Mucosa of stomach (tissue), 1 donor: ENCODE measurements around the gene RNPEPL1.

Experiments
- H3K27me3 ChIP-seq: one replicate; pipeline ENCODE4 v1.7.0; 2013; ENCODE audit warnings: mild to moderate bottlenecking, low read length; ENCODE audit not compliant: control insufficient read depth, insufficient read depth
- H3K36me3 ChIP-seq: one replicate; pipeline ENCODE4 v1.7.0; 2013; ENCODE audit warnings: low read length; ENCODE audit not compliant: control insufficient read depth, insufficient read depth
- H3K4me1 ChIP-seq: one replicate; pipeline ENCODE4 v1.7.0; 2013; ENCODE audit warnings: mild to moderate bottlenecking, low read length; ENCODE audit not compliant: control insufficient read depth, insufficient read depth
- H3K4me3 ChIP-seq: one replicate; pipeline ENCODE4 v1.7.0; 2013; ENCODE audit warnings: low read length
- H3K9ac ChIP-seq: one replicate; pipeline ENCODE4 v1.7.0; 2013; ENCODE audit warnings: mild to moderate bottlenecking, low read length, moderate library complexity
- H3K9me3 ChIP-seq: one replicate; pipeline ENCODE4 v1.7.0; 2013; ENCODE audit warnings: mild to moderate bottlenecking, low read length, moderate library complexity; ENCODE audit not compliant: control insufficient read depth
- donor health status: Pancreatic carcinoma.

The RNPEPL1 gene

DNA sequence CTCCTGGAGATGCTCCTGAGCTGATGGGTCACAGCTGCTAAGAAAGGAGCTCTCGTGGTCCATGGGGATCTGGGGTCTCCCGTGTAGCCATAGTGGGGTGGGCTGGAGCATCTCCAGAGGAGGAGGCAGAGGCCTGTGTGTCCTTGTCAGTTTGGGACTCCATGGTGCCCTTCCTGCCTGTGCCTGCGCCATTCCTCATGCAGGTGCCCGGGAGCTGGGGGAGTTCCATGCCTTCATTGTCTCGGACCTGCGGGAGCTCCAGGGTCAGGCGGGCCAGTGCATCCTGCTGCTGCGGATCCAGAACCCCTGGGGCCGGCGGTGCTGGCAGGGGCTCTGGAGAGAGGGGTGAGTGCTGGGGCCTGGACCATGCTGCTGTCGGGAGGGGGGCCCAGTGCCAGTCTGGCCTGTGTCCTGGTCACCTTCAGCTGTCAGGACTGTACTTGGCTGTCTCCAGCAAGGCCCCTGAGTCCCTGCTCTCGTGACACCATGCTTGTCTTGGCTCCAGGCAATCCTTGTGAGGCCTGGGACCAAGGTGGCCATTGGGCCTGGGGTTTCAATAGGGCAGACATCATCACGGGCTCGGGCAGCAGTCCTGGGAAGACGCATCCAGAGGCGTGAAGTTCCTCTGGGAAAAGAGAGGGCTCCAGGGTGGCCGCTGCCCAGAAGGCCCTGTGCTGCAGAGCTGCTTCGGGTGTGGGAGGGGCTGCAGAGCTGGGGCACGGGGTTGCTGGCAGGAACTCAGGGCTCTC lies 25.6 kb downstream of the RNPEPL1 start:
- H3K9me3 ChIP-seq = no peaks in the 10 kb centered on the region
- peaks cover 14% of the 10 kb centered on the region for H3K36me3 ChIP-seq
- H3K27me3 ChIP-seq = no peaks in the 10 kb centered on the region
- H3K4me1 ChIP-seq = peaks cover 22% of the 10 kb centered on the region
- no peak overlapping the region for H3K4me3 ChIP-seq
- no peak overlapping the region for H3K9ac ChIP-seq

DNA sequence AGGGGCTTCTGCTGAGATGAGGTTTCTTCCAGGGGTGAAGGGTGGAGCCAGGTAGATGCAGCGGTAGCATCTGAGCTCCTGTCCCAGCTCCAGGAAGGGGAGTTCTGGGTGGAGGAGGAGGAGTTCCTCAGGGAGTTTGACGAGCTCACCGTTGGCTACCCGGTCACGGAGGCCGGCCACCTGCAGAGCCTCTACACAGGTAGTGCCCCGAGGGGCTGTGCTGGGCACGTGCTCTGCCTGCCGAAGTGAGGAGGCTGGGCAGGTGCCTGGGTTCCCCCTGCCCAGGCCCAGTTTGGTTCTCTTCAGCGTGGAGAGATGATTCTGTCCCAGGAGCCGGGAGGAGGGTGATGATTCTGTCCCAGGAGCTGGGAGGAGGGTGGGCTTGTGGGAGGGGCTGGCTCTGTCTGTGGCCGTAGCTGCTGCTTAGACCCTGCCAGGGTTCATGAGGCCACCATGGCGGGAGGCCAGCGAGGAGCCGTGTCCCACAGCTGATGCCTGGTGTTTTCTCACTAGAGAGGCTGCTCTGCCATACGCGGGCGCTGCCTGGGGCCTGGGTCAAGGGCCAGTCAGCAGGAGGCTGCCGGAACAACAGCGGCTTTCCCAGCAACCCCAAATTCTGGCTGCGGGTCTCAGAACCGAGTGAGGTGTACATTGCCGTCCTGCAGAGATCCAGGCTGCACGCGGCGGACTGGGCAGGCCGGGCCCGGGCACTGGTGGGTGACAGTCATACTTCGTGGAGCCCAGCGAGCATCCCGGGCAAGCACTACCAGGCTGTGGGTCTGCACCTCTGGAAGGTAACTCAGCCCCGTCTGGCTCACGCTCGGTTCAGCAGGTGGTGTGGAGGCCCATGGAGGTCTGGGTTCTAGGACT lies 26.5 kb downstream of the RNPEPL1 start:
- no peaks in the 10 kb centered on the region for H3K27me3 ChIP-seq
- H3K9me3 ChIP-seq = no peaks in the 10 kb centered on the region
- no peak overlapping the region for H3K4me3 ChIP-seq
- no peak overlapping the region for H3K9ac ChIP-seq
- peaks cover 14% of the 10 kb centered on the region for H3K36me3 ChIP-seq
- peaks cover 22% of the 10 kb centered on the region for H3K4me1 ChIP-seq

DNA sequence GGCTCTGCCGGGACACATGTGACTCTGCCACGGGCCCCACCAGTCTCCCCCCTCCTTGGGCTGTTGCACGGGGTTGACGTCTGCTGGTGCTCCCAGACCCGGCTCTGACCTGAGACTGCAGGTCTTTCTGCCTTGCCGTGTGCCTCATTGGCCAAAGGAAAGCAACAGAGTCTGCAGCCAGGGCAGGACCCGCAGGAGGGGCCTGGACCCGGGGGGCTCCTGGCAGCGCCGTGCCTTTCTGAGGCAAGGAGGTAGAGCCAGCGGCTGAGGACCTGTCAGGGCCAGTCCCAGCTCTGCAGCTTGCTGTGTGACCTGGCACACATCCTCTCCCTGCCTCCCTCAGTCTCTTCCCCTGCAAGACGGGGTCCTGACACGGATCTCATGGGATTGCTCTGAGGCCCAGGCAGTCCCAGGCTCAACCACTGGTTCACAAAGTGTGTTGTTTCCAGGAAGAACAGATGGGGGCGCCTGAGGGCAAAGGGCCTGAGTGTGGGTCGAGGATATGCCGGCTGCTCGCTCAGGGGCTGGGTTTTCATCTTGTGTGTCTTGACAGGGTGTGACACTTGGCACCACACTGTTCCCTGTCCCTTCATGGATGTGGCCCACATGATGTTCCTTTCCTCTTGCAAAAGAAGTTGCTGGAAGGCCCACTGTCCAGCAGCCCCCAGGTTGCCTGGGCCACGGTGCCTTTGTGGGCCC lies 27.2 kb downstream of the RNPEPL1 start:
- Histone ChIP-seq H3K27me3 (no peaks in the 10 kb centered on the region), H3K36me3 (peaks cover 14% of the 10 kb centered on the region), H3K9me3 (no peaks in the 10 kb centered on the region), H3K4me3 (no peak overlapping the region), H3K4me1 (peaks cover 22% of the 10 kb centered on the region), H3K9ac (no peak overlapping the region)

DNA sequence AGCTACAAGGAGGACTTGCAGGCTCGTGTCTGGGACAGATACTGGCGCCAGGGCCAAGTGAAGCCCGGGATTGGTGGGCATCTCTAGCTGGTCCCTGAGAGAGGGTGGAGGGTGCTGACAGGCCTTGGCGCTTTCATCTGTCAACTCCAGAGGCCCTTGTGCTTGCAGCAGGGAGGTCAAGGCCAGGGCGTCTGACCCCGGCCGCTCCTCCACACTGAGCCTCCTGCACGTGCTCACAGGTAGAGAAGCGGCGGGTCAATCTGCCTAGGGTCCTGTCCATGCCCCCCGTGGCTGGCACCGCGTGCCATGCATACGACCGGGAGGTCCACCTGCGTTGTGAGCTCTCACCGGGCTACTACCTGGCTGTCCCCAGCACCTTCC lies 27.8 kb downstream of the RNPEPL1 start:
- H3K4me1 ChIP-seq = peaks cover 22% of the 10 kb centered on the region
- H3K4me3 ChIP-seq = no peak overlapping the region
- no peaks in the 10 kb centered on the region for H3K9me3 ChIP-seq
- H3K27me3 ChIP-seq = no peaks in the 10 kb centered on the region
- H3K36me3 ChIP-seq = peaks cover 14% of the 10 kb centered on the region
- H3K9ac ChIP-seq = no peak overlapping the region

DNA sequence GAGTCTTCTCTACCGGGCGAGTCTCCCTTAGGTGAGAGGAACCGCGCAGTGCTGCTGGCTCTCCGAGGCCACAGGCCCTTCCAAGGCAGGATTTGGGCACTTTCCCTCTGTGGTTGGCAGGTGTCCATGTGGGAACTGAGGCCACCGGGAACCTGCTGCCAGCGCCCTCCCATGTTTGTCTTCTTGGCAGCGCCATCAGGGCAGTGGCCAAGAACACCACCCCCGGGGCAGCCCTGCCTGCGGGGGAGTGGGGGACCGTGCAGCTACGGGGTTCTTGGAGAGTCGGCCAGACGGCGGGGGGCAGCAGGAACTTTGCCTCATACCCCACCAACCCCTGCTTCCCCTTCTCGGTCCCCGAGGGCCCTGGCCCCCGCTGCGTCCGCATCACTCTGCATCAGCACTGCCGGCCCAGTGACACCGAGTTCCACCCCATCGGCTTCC lies 28.2 kb downstream of the RNPEPL1 start:
- no peaks in the 10 kb centered on the region for H3K9me3 ChIP-seq
- H3K4me1 ChIP-seq = peaks cover 22% of the 10 kb centered on the region
- no peaks in the 10 kb centered on the region for H3K27me3 ChIP-seq
- H3K9ac ChIP-seq = no peak overlapping the region
- no peak overlapping the region for H3K4me3 ChIP-seq
- H3K36me3 ChIP-seq = peaks cover 10% of the 10 kb centered on the region

DNA sequence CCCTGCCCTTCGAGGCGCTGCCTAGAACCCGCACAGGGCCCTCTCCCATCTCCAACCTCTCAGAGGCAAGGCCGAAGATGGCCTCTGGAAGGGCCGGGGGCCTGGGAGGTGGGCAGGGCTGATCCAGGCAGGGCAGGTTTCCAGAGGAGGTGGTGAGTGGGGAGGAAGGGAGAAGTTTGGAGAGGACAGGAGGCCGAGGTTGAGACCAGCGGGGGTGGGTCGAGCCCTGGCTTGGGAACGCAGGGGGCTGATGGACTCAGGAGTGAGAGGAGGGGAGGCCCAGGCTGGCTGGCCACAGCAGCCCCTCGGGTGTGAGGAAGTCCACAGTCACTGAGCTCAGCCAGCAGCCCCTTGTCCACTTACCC lies 28.8 kb downstream of the RNPEPL1 start:
- H3K4me3 ChIP-seq = no peak overlapping the region
- H3K27me3 ChIP-seq = no peaks in the 10 kb centered on the region
- peaks cover 10% of the 10 kb centered on the region for H3K36me3 ChIP-seq
- H3K9ac ChIP-seq = no peak overlapping the region
- no peaks in the 10 kb centered on the region for H3K9me3 ChIP-seq
- peaks cover 22% of the 10 kb centered on the region for H3K4me1 ChIP-seq

DNA sequence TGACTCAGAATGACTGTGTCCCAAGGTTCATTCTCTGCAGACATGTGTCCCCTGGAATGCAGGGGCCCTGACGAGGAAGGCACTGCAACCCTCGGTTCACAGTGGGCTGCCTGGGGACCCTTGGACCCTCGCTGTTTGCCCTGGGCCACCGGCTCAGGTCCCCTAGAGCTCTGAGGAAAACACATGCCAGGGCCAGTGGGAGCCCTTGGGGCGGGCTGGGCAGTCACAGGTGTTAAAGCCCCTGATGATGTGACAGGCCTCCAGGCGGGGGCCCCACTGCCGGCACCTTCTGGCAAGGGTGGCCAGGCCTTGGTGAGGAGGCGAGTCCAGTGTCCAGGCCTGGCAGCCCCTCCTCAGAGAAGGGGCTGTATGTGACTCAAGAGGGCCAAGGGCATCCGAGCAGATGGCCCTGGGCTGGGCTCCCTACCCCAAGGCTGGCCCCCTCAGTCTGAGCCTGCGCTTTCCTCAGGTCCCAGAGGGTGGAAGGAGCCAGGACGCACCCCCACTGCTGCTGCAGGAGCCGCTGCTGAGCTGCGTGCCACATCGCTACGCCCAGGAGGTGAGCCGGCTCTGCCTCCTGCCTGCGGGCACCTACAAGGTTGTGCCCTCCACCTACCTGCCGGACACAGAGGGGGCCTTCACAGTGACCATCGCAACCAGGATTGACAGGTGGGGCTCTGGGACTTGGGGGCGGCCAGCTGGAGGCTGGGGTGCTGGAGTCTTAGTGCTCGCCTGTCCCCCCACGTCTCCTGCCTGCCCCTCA lies 29.3 kb downstream of the RNPEPL1 start:
- H3K36me3 ChIP-seq = peaks cover 10% of the 10 kb centered on the region
- no peak overlapping the region for H3K9ac ChIP-seq
- no peak overlapping the region for H3K4me3 ChIP-seq

DNA sequence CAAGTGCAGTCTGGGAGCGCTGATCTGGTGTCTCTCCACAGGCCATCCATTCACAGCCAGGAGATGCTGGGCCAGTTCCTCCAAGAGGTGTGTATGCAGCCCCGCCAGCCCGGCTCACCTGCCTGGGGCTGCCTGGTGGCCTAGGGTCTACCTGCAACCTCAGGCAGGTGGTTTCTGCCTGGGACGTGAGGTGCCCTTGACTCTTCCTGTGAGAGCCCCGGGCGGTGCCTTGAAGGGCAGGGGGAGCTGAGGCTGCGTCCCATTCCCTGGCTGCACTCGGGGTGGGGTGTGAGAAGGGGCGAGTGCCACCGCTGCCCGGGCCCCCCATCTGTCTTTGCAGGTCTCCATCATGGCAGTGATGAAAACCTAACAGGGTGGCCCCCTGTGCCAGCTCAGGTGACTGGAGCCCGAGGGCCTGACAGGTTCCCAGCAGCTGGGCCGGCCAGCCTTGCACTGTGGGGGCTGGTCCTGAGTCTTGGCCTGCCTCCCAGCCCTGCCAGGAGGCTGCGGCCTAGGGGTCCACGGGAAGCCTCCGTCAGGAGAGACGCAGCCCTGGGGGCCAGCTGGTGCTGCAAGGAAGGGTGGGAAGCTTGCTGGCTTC lies 30.1 kb downstream of the RNPEPL1 start:
- H3K9me3 ChIP-seq = no peaks in the 10 kb centered on the region
- peaks cover 10% of the 10 kb centered on the region for H3K36me3 ChIP-seq
- peaks cover 30% of the 10 kb centered on the region for H3K4me1 ChIP-seq
- no peak overlapping the region for H3K4me3 ChIP-seq
- H3K27me3 ChIP-seq = no peaks in the 10 kb centered on the region
- H3K9ac ChIP-seq = no peak overlapping the region

More for the DNA sequence above, 29.3 kb downstream of the RNPEPL1 start:
- Histone ChIP-seq H3K9me3 (no peaks in the 10 kb centered on the region), H3K27me3 (no peaks in the 10 kb centered on the region), H3K4me1 (peaks cover 22% of the 10 kb centered on the region)

DNA sequence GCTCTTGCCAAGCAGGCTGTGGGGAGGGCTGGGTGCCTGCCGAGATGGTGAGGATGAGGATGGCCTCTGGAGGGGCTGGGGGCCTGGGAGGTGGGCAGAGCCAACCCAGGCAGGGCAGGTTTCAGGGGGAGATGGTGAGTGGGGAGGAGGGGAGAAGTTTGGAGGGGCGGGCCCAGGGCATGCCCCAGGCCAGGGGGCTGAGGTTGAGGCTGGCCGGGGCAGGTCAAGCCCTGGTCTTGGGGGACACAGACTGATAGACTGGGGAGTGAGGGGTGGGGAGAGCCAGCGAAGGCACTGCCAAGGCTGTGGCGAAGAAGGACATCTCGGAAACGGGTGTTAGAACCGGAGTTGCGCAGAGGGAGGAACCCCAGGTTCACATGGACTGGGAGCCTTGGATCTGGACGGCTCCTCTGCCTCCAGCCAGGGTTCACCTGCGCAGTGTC lies 30.9 kb downstream of the RNPEPL1 start:
- Histone ChIP-seq H3K4me1 (peaks cover 37% of the 10 kb centered on the region), H3K36me3 (peaks cover 10% of the 10 kb centered on the region)

DNA sequence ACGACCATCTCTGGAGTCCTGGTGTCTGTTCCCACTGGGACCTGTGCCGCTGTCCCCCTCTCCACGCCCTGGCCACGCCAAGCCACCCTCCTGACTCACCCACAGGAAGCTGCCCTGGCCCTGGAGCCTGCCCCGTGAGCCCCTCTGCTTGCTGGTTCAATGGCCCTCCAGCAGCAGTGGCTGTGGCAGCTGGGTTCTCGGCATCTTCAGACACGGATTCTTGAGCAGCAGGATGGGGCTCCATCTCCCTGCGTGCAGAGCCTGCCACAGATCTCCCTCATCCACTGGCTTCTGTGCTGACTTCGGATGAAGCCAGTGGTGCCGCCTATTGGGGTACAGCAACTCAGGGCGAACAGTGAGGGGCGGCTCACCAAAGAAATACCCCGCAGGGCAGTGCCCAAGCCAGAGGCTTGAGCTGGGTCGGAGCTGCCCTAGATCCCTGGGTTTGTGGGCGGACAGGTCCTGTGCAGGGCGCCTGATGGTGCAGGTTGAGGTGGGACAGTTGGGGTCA lies 32.2 kb downstream of the RNPEPL1 start:
- Histone ChIP-seq H3K4me3 (no peak overlapping the region), H3K27me3 (no peaks in the 10 kb centered on the region), H3K9me3 (no peaks in the 10 kb centered on the region), H3K4me1 (peaks cover 42% of the 10 kb centered on the region), H3K36me3 (peaks cover 10% of the 10 kb centered on the region), H3K9ac (no peak overlapping the region)

More for the DNA sequence above, 30.9 kb downstream of the RNPEPL1 start:
- Histone ChIP-seq H3K4me3 (no peak overlapping the region), H3K27me3 (no peaks in the 10 kb centered on the region), H3K9me3 (no peaks in the 10 kb centered on the region), H3K9ac (no peak overlapping the region)
